Dedifferentiated amniotic fluid mesenchymal stem cell (primary cell): ENCODE results near the gene LTBP1.
"Not testable (repeated sequence)": the region's sequence is repeated elsewhere in the genome, so short reads cannot be mapped to it uniquely, and the experiment has no call there.

Experiments
- DNase-seq: peaks from one replicate; pipeline ENCODE4 v3.0.0-alpha.2; 2016; ENCODE audit errors: extremely low spot score

The LTBP1 gene

DNA sequence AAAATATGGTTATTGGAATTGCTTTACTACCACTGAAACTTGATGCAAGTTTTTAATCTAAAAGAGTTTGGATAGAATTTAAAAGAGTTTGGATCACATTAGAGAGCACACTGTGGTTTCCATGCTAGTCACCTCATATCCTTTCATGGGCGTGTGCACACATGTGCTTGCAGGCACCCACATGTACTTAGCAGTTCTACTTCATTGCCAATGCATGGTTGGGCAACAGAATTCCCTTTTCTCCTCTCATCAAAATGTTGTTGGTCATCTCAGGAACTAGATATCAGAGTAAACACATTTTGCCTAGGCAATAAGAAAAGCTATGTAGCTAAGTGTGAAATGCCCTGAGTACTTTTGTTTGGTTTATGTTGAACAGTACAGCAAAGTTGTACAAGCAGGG is 275.6 kb downstream of the LTBP1 start:
- no peak for DNase-seq

DNA sequence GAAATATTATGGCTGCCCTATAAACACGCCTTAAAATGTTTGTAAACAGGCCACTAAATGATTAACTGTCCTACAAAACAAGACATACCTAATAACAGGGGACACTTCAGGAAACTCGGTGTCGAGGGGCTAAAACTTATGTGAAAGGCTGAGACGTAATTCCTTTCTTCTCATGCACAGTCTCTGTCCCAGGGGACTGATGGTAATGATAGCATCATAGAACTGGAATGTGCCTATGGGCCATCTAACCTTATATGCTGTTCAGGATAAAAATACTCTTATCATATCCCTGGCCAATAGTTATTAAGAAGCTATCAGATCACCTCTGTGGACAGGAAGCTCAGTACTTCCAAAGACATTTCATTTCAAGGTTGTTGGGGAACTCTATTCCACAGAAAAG is 277.1 kb downstream of the LTBP1 start:
- DNase-seq = no peak

DNA sequence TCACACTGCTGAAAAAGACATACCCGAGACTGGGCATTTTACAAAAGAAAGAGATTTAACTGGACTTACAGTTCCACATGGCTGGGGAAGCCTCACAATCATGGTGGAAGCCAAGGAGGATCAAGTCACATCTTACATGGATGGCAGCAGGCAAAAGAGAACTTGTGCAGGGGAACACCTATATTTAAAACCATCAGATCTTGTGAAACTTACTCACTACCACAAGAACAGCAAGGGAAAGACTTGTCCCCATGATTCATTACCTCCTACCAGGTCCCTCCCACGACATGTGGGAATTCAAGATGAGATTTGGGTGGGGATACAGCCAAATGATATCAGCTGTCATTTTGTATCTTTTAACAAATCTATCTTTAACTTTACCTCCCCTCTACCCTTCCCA is 278.6 kb downstream of the LTBP1 start:
- no peak for DNase-seq

DNA sequence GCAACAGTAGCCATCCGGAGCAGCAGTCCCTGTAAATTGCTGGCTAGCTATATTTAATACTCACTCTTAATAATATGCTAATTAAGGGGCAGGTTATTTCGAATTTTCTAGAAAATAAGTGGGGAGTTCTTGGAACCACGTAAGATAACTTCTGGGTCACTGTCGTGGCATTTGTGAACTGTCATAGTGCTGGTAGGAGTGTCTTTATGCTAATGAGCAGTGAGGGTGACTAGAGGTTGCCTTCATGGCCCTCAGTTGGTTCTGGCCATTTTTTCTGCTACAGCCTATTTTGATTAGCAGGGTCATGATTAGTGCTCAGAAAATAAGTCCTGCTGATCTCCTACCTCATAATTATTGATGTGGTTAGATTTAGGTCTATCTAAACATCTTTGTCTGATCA is 279.8 kb downstream of the LTBP1 start:
- no peak for DNase-seq

DNA sequence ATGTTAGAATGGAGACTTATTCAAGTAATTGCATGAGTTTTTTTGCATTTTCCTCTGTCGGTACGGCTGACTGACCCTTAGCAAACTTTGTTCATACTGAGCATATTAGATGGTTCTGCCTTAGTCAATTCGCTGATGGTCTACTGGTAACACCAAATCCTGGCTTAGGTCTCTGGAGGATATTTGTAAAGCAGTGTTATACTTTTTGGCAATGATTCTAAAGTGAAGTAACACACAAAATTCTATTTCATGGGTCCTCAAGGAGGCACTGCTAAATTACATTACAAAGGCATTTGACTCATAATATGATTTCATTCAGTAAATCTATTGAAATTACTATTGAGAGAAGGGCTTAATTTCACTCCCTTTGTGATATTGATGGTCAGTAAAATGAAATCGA is 282.9 kb downstream of the LTBP1 start:
- DNase-seq = no peak

DNA sequence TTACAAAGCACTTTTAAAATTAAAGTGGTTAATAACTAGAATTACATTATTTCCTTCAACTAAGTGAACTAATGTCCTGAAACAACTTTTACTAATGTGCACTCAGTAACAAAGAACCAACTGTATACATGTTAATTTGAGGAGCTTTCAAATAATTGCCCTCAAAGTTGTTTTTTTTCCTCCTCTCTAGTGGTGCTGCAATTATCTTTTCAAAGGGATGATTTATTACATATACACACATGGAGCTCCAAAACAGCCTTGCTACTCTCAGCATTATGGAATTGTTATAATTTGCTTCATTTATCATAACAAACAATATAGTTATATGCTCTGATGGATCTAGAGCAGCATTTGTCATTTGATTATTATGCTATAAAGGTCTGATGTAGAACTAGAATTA is 283.4 kb downstream of the LTBP1 start:
- DNase-seq = no peak

DNA sequence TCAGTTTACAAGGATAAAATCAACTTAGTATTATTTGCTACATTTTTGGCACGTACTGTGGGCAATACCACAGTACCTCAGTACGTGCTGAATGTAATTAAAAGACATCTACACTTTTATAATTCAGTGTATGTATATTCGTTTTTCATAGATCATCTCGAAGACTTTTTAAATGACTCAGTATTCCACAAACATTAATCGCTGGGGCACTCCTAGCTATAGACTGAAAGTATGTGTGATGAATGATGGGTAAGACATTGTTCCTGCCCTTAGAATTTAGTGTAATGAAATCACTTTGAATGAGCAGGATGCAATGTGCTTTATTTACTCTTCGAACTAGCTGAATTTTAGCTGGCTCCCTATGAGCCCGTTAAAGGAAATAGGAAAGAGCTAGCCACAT is 284.1 kb downstream of the LTBP1 start:
- DNase-seq = no peak

DNA sequence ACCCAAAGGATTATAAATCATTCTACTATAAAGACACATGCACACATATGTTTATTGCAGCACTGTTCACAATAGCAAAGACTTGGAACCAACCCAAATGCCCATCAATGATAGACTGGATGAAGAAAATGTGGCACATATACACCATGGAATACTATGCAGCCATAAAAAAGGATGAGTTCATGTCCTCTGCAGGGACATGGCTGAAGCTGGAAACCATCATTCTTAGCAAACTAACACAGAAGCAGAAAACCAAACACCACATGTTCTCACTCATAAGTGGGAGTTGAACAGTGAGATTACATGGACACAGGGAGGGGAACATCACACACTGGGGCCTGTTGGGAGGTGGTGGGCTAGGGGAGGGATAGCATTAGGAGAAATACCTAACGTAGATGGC is 288.8 kb downstream of the LTBP1 start:
- not testable (repeated sequence) for DNase-seq

DNA sequence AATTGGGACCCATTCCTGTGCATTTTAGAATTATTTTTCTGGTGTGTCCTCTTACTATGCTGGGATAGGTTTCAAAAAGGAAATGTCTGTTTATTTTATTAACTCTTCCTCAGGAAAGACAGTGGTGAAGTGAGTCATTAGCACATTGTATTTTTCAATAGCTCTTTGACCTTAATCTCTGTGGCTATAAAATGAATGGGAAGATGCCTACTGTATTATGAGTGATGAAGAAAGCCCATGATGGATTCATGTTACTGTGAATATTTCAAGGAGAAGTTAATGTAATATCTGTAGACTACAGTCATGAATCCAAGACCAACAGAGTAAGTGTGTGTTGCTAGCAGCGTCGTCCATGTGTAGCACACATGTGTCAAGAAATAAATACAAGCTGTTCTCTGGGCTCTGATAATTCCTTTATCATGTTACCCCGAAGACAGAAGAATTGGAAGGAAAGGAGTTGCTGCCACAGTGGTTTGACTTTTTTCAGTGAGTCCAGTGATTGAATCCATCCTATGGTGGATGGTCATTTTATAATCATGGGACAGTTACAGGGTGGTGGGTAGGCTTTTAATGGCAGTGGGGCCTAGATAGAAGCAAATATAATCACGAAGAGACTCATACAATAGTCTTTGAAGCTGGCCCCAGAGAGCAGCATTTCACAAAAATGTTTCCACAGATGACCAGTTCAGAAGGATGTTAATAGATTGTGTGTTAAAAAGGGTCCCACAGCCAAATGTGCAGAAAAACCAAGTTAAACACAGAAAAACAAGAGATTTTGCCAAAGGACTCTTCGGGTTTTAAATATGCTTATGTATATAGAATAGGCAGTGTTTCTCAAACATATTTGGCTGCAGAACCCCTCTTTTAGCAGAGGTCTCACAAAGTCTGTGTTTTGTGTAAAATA is 290.0 kb downstream of the LTBP1 start:
- no peak for DNase-seq

DNA sequence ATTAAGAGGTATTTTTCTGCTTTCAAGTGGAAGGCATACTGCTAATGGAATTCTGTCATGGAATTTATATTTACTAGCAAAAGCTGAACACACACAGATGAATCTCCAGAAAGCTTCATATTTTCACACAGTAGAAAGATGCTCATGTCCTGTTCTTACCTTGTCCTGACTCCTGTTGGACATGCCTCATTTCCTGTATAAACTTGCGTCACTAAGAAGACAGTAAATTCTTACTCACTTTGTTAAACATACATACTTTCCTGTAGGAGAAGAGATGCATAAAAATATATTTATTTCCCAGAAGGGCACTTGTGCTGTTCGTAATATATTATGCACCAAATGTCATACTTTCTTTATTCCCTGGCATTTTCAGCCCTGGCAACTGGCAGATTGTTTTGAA is 291.4 kb downstream of the LTBP1 start:
- DNase-seq = no peak

DNA sequence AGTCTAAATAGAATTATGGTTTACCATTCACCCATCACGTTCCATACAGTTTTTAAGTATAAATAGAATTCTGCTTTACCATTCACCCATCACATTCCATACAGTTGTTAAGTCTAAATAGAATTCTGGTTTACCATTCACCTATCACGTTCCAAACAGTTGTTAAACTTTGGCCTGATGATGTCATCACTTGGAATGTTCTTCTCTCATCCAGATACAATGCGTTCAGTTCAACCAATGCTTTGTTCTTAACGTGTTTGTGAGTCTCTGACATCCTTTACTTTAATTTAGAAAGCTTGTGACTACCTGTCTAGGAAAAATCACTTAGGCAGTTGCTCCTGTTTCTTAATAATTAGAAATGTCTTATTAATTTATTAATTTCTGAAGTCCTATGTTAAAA is 293.4 kb downstream of the LTBP1 start:
- DNase-seq = no peak

DNA sequence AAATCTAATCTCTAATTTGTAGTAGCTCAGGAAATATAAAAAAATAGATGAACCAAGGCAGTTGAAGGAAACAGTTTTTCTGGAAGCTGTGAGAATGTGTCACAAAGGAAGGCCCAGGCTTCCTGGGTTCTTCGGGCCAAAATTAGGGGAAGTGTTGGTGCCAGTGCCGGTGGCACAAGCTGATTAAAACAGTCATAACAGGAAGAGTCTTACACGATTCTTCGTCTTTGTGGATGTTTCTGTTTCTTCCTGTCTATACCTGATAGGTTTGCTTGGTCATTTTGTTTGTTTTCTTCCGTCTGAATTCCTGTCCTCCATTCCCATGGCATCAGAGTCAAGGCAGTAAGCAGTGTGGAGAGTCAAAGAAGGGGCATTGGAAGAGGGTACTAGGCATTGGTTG is 294.3 kb downstream of the LTBP1 start:
- DNase-seq = no peak

DNA sequence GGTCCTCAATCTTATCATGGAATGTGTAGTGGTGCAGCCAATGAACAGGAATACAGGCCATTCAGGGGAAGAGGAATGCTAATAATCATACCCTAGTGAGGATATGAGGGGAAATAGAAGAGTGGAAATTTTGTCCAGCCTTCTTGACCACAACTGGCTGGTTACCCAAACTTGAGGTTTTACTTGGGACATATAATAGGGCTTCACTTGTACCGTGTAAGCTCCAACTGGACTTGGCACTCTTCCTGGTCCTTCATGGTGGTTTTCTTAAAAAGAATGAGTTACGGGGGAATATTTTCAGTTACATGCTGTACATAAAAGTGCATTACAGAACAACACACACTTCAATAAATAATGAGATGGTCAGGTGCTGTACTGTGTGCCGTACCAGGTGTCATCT is 294.8 kb downstream of the LTBP1 start:
- no peak for DNase-seq

DNA sequence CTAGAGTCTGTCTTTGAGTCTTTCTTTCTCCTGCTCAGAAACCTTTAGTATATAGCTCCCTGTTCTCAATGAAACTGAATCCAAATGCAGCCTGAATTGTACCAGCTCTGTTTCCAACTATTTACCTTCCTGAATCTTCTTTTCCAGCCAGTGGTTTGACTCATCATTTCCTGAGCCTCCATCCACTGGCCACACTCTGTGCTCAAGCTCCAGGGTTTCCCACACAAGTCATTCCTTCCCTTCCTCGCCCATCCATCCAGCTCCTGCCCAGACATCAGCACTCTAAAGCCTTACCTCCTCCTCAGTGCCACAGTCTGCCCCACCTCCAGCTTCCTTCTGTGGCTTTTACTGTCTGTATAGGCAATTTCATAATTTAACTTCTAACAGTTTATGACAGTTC is 296.1 kb downstream of the LTBP1 start:
- no peak for DNase-seq

DNA sequence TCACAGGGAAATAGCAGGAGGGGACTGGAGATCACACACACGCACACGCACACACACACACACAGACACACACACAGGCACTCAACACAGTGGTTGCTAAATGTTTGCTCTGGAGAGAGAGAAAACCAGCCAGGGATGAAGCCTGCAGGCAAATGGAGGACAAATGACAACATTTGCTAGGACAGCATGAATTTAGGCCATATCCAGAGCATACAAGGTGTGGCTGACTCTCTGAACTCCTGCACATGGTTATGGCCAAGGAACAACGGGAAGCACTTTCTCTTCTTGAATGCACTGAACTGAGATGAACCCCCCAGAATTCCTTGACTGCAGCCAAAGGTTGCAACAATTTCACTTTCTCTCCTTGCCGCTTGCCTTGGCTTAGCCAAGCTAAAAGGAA is 299.7 kb downstream of the LTBP1 start:
- no peak for DNase-seq

DNA sequence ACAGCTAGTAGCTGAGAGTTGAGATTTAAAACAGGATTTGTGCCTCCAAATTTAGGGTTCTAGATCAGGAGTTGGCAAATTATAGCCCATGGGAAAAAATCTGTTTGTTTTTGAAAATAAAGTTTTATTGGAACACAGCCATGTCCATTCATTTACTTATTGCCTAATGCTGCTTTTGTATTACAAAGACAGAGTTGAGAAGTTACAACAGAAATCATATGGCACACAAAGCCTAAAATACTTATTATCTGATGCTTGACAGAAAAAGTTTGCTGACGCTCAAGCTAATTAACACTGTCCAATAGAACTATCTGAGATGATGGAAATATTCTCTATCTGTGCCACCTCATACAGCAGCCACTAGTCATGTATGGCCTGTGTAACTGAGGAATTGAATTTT is 300.6 kb downstream of the LTBP1 start:
- no peak for DNase-seq

DNA sequence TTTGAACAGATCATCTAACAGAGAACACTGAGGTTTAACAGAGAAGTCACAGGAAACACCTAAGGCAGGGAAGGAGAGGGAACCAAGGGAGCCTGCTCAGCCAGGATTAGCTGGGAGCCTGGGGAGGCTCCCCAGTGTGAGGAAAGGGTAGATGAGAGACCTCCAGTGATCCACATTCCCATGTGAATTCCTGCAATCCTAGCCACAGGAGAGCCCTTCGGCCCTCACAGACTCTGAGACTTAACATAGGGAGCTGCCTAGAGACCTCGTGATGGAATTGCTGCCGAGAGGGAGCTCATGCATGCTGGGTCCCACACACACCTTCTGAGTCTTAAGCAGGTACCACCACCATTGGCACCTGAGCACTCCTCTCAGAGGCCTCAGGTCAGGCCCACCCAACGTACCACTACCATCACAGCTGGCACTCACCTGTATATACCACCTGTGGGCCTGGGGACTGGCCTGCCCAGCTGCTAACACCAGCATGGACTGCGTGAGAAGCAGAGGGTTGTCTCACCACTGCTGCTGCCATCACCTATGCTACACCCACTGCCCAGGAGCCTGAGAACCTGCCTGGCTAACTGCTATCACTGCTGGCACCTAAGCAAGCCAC is 303.8 kb downstream of the LTBP1 start:
- no peak for DNase-seq

DNA sequence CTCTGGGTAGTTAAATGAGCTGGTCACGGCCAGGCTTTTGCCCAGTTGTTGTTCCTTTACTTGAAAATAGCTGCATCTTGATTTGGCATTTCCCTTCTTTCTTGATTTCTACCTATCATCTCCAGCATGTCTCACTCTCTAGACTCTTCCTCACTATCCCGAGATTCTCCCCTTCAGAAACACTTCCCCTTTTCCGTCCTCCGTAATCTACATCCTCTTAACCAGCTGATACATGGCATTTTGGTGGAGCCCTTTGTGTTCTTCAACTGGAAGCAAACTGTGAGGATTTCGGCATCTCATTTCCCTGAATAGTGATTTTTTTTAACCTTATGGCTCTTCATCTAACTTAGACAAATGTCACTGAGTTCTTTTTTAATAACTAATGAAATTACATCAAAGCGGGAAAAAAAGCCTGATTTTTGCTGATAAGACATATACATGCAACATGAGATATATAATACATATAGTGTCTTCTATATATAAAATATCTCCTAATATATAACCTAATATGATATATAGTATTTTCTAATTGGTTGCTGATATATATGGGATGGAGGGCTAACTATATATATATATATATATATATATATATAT is 309.5 kb downstream of the LTBP1 start:
- DNase-seq = no peak

DNA sequence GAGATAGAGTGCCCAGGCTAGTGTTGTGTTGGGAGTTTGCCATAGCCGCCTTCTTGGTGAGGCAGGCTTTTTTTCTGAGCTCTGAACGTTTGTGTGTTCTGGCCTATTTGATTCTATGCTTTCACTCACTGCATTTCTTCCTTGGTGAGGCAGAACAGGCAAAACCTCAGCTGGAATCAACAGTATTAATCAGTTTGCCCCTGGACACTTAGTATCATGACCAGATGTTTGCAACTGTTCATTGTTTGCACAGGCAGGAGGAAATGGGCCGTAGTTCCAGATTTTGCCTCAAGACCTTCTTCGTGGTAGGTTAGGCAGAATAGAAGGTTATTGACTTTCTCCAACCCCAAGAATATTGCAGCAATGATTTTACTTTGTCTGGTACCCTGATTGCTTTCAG is 311.6 kb downstream of the LTBP1 start:
- DNase-seq = no peak

DNA sequence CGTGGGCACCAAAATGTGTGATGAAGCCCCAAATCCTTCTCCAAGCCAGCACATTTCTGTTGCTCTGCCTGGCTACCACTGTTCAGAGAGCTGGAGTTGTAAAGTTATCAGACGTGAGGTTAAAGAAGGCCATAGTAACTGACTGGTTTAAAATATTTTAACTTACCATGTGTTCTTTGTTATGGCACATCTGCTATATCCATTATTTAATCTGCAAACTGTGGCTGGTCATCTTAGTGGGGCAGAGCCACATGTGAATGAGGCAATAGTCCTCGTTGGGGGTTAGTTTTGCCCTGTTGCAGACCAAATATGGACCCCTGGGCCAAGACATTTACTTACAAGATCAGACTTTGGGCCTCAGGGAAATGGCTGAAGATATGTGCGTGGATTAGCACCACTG is 315.3 kb downstream of the LTBP1 start:
- DNase-seq = no peak

DNA sequence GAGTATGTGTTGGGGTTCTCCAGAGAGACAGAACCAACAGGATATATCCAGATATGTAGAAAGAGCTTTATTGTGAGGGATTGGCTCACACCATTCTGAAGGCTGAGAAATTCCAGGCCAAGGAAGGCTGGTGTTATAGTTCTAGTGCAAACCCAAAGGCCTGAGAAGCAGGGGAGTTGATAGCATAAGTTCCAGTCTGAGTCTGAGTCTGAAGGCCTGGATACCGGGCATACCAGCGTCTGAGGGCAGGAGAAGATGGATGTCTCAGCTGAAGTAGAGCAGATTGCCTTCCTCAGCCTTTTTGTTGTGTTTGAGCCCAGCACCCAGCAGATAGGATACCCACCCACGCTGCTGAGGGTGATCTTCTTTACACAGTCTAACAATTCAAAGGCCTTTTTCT is 318.0 kb downstream of the LTBP1 start:
- no peak for DNase-seq

DNA sequence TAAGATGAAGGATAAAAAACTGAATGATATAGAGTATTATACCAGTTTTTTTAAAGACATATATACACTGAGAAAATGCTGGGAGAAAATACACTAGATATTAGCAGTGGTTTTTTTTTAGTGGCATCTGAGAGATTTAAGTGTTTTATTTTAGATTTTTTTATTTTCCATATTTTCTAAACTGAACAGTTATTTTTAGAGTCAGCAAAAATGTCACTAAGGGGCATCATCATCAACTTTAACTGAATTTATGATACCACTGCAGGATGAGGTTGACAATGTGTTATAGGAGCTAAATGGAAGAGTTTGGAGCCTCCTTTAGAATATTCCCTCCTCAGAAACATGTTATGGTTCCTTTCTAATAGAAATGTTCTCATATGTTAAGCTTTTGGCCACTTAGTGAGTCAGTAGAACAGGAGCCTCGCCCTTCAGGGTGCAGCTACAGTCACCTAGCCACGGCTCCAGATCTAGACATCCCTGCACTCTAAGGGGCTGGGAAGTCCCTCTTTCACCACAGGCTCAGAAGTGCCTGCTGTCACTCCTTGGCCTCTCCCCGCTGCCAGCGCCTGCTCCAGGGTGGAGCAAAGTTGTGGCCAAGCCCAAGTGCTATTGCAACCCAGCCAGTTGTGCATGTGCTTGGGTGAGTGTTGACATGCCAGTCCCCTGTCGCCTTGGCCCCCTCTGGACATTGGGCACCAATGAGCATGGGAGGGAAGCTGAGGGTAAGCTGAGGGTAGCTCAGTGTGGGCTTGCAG is 319.0 kb downstream of the LTBP1 start:
- no peak for DNase-seq

DNA sequence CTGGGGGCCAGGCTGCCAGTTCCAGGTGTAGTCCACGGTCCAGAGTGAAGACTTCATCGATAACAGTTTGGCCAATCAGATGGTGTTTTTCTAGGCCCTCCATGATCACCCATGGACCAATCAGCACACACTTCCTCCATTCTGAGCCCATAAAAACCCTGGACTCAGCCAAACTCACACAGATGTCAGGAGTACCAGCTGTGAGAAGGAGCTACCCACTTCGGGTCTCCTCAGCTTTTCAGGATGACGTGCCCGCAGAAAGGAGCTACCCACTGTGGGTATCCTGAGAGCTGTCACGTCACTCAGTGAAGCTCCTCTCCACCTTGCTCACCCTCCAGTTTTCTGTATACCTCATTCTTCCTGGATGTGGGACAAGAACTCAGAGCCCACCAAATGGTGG is 319.7 kb downstream of the LTBP1 start:
- no peak for DNase-seq
